ENCODE measurements around the gene INO80.

- no peak for TF ChIP-seq CTCF (IDR thresholded peaks at IDR 0.05)
- TF ChIP-seq POLR2A (IDR thresholded peaks at IDR 0.05): no peak
- no peak for TF ChIP-seq POLR2AphosphoS5 (IDR thresholded peaks at IDR 0.05; ENCODE audit: insufficient read depth in 1 of 2, low read depth in 1 of 2)
These were observed 90.7 kb downstream of the INO80 start for GRCh38 chr15:41025393-41025792.

Measured in vagina (tissue), 2 donors.